Peyer's patch (tissue), 4 donors: ENCODE data around the gene LIN7B. TPM values are rescaled to one million over a fixed set of nuclear protein-coding genes. Genes with fewer than 3 reads are reported as not detected.

Source experiments
- DNase-seq, 3 donors: peaks; one replicate each; pipeline ENCODE4 v3.0.0-alpha.2; 2017 to 2019
- H3K27ac ChIP-seq, 4 donors: fragments of 200-600 bp; sonication (generic); one replicate each; pipeline ENCODE4 v1.5.1; 2016 to 2019
- H3K27me3 ChIP-seq, 2 donors: fragments of 200-600 bp; sonication (generic); one replicate each; pipeline ENCODE4 v1.5.1; 2019
- H3K36me3 ChIP-seq, 3 donors: fragments of 200-600 bp; sonication (generic); one replicate each; pipeline ENCODE4 v1.5.1; 2016 to 2019
- H3K4me1 ChIP-seq, 4 donors: fragments of 200-600 bp; sonication (generic); one replicate each; pipeline ENCODE4 v1.5.1; 2016 to 2019
- H3K4me3 ChIP-seq, 4 donors: fragments of 200-600 bp; sonication (generic); 1 replicate in 3 of 4; 2 replicates in 1 of 4; pipeline ENCODE4 v1.5.1; 2016 to 2019; ENCODE audit warnings: mild to moderate bottlenecking in 1 of 4
- H3K9me3 ChIP-seq, 4 donors: fragments of 200-600 bp; sonication (generic); one replicate each; pipeline ENCODE4 v1.5.1; 2016 to 2019; ENCODE audit warnings: mild to moderate bottlenecking in 1 of 4
- POLR2A ChIP-seq, 2 donors: fragments of 450-650 bp; IDR thresholded peaks; one replicate each; pipeline ENCODE4 v1.5.1; 2017; ENCODE audit warnings: antibody characterized with exemption in 2 of 2, mild to moderate bottlenecking in 2 of 2, moderate library complexity in 2 of 2
- small RNA-seq, 2 donors: library from RNA; depleted of rRNA; stranded (forward); fragments of <200 nt; gene quantifications; one replicate each; pipeline ENCODE3, GENCODE V24; 2016
- total RNA-seq, 4 donors: library from RNA; depleted of rRNA; stranded (reverse); fragments of >200 nt; gene quantifications; one replicate each; pipeline ENCODE4 v1.1.0, GENCODE V29; 2016
- TF ChIP-seq, protein P1 (sequence below), 6 experiments: fragments of 450-650 bp in 4 of 6; fragments of 200-600 bp in 2 of 6; sonication (generic) in 1 of 6; IDR thresholded peaks; one replicate each; pipeline ENCODE4 v1.5.1; 2017 to 2019; ENCODE audit warnings: antibody characterized with exemption in 6 of 6, mild to moderate bottlenecking in 3 of 6, moderate library complexity in 1 of 6

LIN7B gene
- total RNA-seq, 4 donors from 2014 or later: 13.5 to 29.4 (median 18.0) TPM; not detected in 1

DNA sequence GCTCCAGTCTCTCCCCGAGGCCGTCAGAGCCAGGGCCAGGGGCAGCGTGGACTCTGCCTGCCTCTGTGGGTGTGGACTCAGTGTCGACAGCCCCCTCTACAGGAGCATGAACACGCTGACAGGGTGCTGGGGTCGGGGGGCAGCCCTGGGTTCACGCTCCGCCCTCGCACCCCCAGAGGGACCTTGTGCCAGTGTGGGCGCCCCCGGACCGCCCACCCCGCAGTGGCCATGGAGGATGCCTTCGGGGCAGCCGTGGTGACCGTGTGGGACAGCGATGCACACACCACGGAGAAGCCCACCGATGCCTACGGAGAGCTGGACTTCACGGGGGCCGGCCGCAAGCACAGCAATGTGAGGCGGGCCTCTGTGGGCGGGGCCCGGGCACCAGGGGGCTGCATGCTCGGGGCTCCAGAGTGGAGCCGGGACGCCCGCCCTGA, 51.7 kb downstream of the LIN7B start:
- no peak for TF ChIP-seq POLR2A (IDR thresholded peaks at IDR 0.05)
- TF ChIP-seq, protein P1, sequence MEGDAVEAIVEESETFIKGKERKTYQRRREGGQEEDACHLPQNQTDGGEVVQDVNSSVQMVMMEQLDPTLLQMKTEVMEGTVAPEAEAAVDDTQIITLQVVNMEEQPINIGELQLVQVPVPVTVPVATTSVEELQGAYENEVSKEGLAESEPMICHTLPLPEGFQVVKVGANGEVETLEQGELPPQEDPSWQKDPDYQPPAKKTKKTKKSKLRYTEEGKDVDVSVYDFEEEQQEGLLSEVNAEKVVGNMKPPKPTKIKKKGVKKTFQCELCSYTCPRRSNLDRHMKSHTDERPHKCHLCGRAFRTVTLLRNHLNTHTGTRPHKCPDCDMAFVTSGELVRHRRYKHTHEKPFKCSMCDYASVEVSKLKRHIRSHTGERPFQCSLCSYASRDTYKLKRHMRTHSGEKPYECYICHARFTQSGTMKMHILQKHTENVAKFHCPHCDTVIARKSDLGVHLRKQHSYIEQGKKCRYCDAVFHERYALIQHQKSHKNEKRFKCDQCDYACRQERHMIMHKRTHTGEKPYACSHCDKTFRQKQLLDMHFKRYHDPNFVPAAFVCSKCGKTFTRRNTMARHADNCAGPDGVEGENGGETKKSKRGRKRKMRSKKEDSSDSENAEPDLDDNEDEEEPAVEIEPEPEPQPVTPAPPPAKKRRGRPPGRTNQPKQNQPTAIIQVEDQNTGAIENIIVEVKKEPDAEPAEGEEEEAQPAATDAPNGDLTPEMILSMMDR (IDR thresholded peaks at IDR 0.05): no peak
- Histone ChIP-seq H3K9me3 (no peaks in the 10 kb centered on the region), H3K4me3 (no peak overlapping the region), H3K27me3 (no peaks in the 10 kb centered on the region), H3K27ac (peak overlapping the region in 2 of 4 donors; percentile 34 to 66), H3K4me1 (peaks cover 0 to 32% (median 0%) of the 10 kb centered on the region in 4 donors), H3K36me3 (peaks cover 0 to 25% (median 0%) of the 10 kb centered on the region in 3 donors)
- DNase-seq: no peak

DNA sequence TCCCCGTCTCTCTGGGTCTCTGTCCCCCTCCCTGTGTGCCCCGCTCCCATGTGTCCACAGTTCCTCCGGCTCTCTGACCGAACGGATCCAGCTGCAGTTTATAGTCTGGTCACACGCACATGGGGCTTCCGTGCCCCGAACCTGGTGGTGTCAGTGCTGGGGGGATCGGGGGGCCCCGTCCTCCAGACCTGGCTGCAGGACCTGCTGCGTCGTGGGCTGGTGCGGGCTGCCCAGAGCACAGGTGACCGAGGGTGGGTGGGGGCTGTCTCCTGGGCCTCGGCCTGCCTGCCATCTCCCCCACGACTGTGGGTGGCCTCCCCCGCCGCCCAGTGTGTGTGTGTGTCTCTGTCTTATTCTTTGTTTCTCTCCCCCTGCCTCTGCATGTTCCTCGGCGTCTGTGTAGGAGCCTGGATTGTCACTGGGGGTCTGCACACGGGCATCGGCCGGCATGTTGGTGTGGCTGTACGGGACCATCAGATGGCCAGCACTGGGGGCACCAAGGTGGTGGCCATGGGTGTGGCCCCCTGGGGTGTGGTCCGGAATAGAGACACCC, 53.8 kb downstream of the LIN7B start:
- peaks cover 0 to 45% (median 0%) of the 10 kb centered on the region in 3 donors for H3K36me3 ChIP-seq
- no peak overlapping the region for H3K4me3 ChIP-seq
- DNase-seq: no peak
- no peak for TF ChIP-seq POLR2A (IDR thresholded peaks at IDR 0.05)
- TF ChIP-seq, protein P1 (IDR thresholded peaks at IDR 0.05): no peak
- no peaks in the 10 kb centered on the region for H3K9me3 ChIP-seq
- H3K27ac ChIP-seq: no peak overlapping the region
- H3K27me3 ChIP-seq: no peaks in the 10 kb centered on the region
- peaks cover 0 to 29% (median 0%) of the 10 kb centered on the region in 4 donors for H3K4me1 ChIP-seq

Small RNAs within 50 kb of the gene (small RNA-seq; reads per million reads assigned to genes)
- gene RN7SL708P: 0 reads per million in 2 donors

Other genes starting within 250 kb of the LIN7B start
- 10 to 100 TPM in 1 of 4 donors, 1 to 10 TPM in 3; 2.8 to 38.8 (median 5.9) TPM for gene PLEKHA4, start 245.8 kb upstream of the LIN7B start, total RNA-seq
- gene PPP1R15A, start 241.9 kb upstream of the LIN7B start, total RNA-seq: 100 to 1,000 TPM in 2 of 4 donors, 10 to 100 TPM in 2; 39.2 to 198 (median 80.3) TPM
- gene TULP2, start 215.6 kb upstream of the LIN7B start, total RNA-seq: not detected
- gene NUCB1, start 214.1 kb upstream of the LIN7B start, total RNA-seq: 100 to 1,000 TPM; 154 to 506 (median 444) TPM
- 10 to 100 TPM in 3 of 4 donors, not detected in 1; 14.6 to 55.5 (median 45.9) TPM for gene DHDH, start 180.7 kb upstream of the LIN7B start, total RNA-seq
- 100 to 1,000 TPM in 3 of 4 donors, 10 to 100 TPM in 1; 71.0 to 138 (median 104) TPM for gene BAX, start 159.5 kb upstream of the LIN7B start, total RNA-seq
- 1,000 to 10,000 TPM; 5,249 to 9,852 (median 6,180) TPM for gene FTL, start 149.1 kb upstream of the LIN7B start, total RNA-seq
- gene GYS1, start 121.1 kb upstream of the LIN7B start, total RNA-seq: 10 to 100 TPM; 24.8 to 61.8 (median 44.0) TPM
- 100 to 1,000 TPM in 1 of 4 donors, 10 to 100 TPM in 3; 34.2 to 111 (median 42.8) TPM for gene RUVBL2, start 120.5 kb upstream of the LIN7B start, total RNA-seq
- 10 to 100 TPM in 1 of 4 donors, not detected in 3; 15.8 TPM for gene LHB, start 97.3 kb upstream of the LIN7B start, total RNA-seq
- gene CGB3, start 90.0 kb upstream of the LIN7B start, total RNA-seq: not detected
- not detected for gene CGB2, start 82.5 kb upstream of the LIN7B start, total RNA-seq
- gene CGB1, start 77.5 kb upstream of the LIN7B start, total RNA-seq: not detected
- gene CGB5, start 70.5 kb upstream of the LIN7B start, total RNA-seq: not detected
- gene CGB8, start 65.3 kb upstream of the LIN7B start, total RNA-seq: not detected
- gene CGB7, start 56.6 kb upstream of the LIN7B start, total RNA-seq: not detected
- not detected for gene NTF4, start 49.6 kb upstream of the LIN7B start, total RNA-seq
- not detected for gene KCNA7, start 41.7 kb upstream of the LIN7B start, total RNA-seq
- 100 to 1,000 TPM; 240 to 520 (median 395) TPM for gene SNRNP70, start 28.9 kb upstream of the LIN7B start, total RNA-seq
- 1 to 10 TPM in 3 of 4 donors, not detected in 1; 3.6 to 6.1 (median 4.6) TPM for gene C19orf73, start 4.8 kb downstream of the LIN7B start, total RNA-seq
- gene PPFIA3, start 5.2 kb downstream of the LIN7B start, total RNA-seq: 10 to 100 TPM; 12.7 to 24.8 (median 16.4) TPM
- under 1 TPM in 3 of 4 donors, not detected in 1; 0.35 to 0.76 (median 0.67) TPM for gene HRC, start 41.0 kb downstream of the LIN7B start, total RNA-seq
- gene TRPM4, start 43.4 kb downstream of the LIN7B start, total RNA-seq: 100 to 1,000 TPM; 228 to 419 (median 258) TPM
- 1 to 10 TPM in 1 of 4 donors, under 1 TPM in 1, not detected in 2; 0.27 to 5.8 TPM for gene SLC6A16, start 210.8 kb downstream of the LIN7B start, total RNA-seq
- 100 to 1,000 TPM in 1 of 4 donors, 10 to 100 TPM in 3; 12.3 to 203 (median 48.4) TPM for gene CD37, start 221.0 kb downstream of the LIN7B start, total RNA-seq
- 10 to 100 TPM in 1 of 4 donors, 1 to 10 TPM in 3; 1.2 to 28.1 (median 7.9) TPM for gene TEAD2, start 248.0 kb downstream of the LIN7B start, total RNA-seq
- gene DKKL1, start 249.5 kb downstream of the LIN7B start, total RNA-seq: not detected